ENCODE measurements around the gene SPTBN5. TPM values are rescaled to one million over a fixed set of nuclear protein-coding genes. Genes with fewer than 3 reads are reported as not detected.

SPTBN5 gene
- total RNA-seq, 2 donors from 2014 or later = 2.0 to 2.8 TPM

- H3K4me1 Mint-ChIP-seq = peaks cover 42% of the 10 kb centered on the region
- peaks cover 12% of the 10 kb centered on the region for H3K36me3 ChIP-seq (ENCODE audit: control insufficient read depth, insufficient read depth, low read length)
- no peaks in the 10 kb centered on the region for H3K27me3 Mint-ChIP-seq (ENCODE audit: insufficient read depth)
- H3K4me1 ChIP-seq (ENCODE audit: control insufficient read depth, insufficient read depth, low read length) = peaks cover 9% of the 10 kb centered on the region
- peak; percentile 57 for DNase-seq
- H3K27me3 ChIP-seq (ENCODE audit: control insufficient read depth, insufficient read depth, low read length, poor library complexity, severe bottlenecking) = no peaks in the 10 kb centered on the region
- H3K9me3 ChIP-seq (ENCODE audit: control insufficient read depth, low read length) = no peaks in the 10 kb centered on the region
- peak overlapping the region; percentile 84 for H3K27ac Mint-ChIP-seq
- peaks cover 10% of the 10 kb centered on the region for H3K36me3 Mint-ChIP-seq (ENCODE audit: low read depth)
- no peaks in the 10 kb centered on the region for H3K9me3 Mint-ChIP-seq
- H3K27ac ChIP-seq (ENCODE audit: low read depth, low read length) = no peak overlapping the region
- no peak for TF ChIP-seq CTCF (conservative IDR thresholded peaks at IDR 0.05)
- no peak overlapping the region for H3K4me3 Mint-ChIP-seq
- H3K4me3 ChIP-seq (ENCODE audit: low read length) = no peak overlapping the region
- no peak overlapping the region for H3K9ac ChIP-seq (ENCODE audit: extremely low read depth, low read length, poor library complexity, severe bottlenecking)
- WGBS, 2 experiments (ENCODE audit: insufficient coverage in 1 of 2, insufficient read length in 1 of 2) = 79 to 85% methylated on average over 10 to 16 of the region's 16 CpGs
These were observed 38.8 kb upstream of the SPTBN5 start for GRCh38 chr15:41932511-41933289.

- H3K27ac Mint-ChIP-seq = no peak overlapping the region
These were observed 38.2 kb upstream of the SPTBN5 start for GRCh38 chr15:41932101-41932500.

GRCh38 chr15:41930867-41931222, 37.0 kb upstream of the SPTBN5 start:
- 72 to 95% methylated on average over 2 of the region's 2 CpGs for WGBS, 2 experiments (ENCODE audit: insufficient coverage in 1 of 2, insufficient read length in 1 of 2)
- H3K4me3 ChIP-seq (ENCODE audit: low read length) = no peak overlapping the region
- TF ChIP-seq CTCF (conservative IDR thresholded peaks at IDR 0.05) = no peak
- no peak overlapping the region for H3K27ac ChIP-seq (ENCODE audit: low read depth, low read length)
- Mint-ChIP-seq H3K4me3 (no peak overlapping the region), H3K27me3 (ENCODE audit: insufficient read depth) (no peaks in the 10 kb centered on the region), H3K36me3 (ENCODE audit: low read depth) (peaks cover 9% of the 10 kb centered on the region), H3K9me3 (no peaks in the 10 kb centered on the region), H3K4me1 (peaks cover 52% of the 10 kb centered on the region), H3K27ac (no peak overlapping the region)
- no peaks in the 10 kb centered on the region for H3K9me3 ChIP-seq (ENCODE audit: control insufficient read depth, low read length)
- H3K4me1 ChIP-seq (ENCODE audit: control insufficient read depth, insufficient read depth, low read length) = peaks cover 12% of the 10 kb centered on the region
- H3K9ac ChIP-seq (ENCODE audit: extremely low read depth, low read length, poor library complexity, severe bottlenecking) = no peak overlapping the region
- DNase-seq = no peak
- H3K36me3 ChIP-seq (ENCODE audit: control insufficient read depth, insufficient read depth, low read length) = peaks cover 4% of the 10 kb centered on the region
- H3K27me3 ChIP-seq (ENCODE audit: control insufficient read depth, insufficient read depth, low read length, poor library complexity, severe bottlenecking) = no peaks in the 10 kb centered on the region

More at GRCh38 chr15:41932101-41932500, 38.2 kb upstream of the SPTBN5 start:
- Histone ChIP-seq H3K27me3 (ENCODE audit: control insufficient read depth, insufficient read depth, low read length, poor library complexity, severe bottlenecking) (no peaks in the 10 kb centered on the region), H3K4me1 (ENCODE audit: control insufficient read depth, insufficient read depth, low read length) (peaks cover 9% of the 10 kb centered on the region), H3K4me3 (ENCODE audit: low read length) (no peak overlapping the region), H3K27ac (ENCODE audit: low read depth, low read length) (no peak overlapping the region), H3K9me3 (ENCODE audit: control insufficient read depth, low read length) (no peaks in the 10 kb centered on the region), H3K36me3 (ENCODE audit: control insufficient read depth, insufficient read depth, low read length) (peaks cover 9% of the 10 kb centered on the region), H3K9ac (ENCODE audit: extremely low read depth, low read length, poor library complexity, severe bottlenecking) (no peak overlapping the region)
- Mint-ChIP-seq H3K4me3 (no peak overlapping the region), H3K36me3 (ENCODE audit: low read depth) (peaks cover 9% of the 10 kb centered on the region), H3K4me1 (peaks cover 46% of the 10 kb centered on the region), H3K27me3 (ENCODE audit: insufficient read depth) (no peaks in the 10 kb centered on the region), H3K9me3 (no peaks in the 10 kb centered on the region)
- WGBS, 2 experiments (ENCODE audit: insufficient coverage in 1 of 2, insufficient read length in 1 of 2) = 95 to 96% methylated on average over 6 to 9 of the region's 9 CpGs
- DNase-seq = no peak
- TF ChIP-seq CTCF (conservative IDR thresholded peaks at IDR 0.05) = no peak
